IPS DF 19.7 (cell line): ENCODE results near the gene SH3BP2.

Experiments used
- DNase-seq: peaks from one replicate; pipeline ENCODE4 v3.0.0-alpha.2; 2013; ENCODE audit warnings: low read depth, low spot score

SH3BP2 gene

DNA sequence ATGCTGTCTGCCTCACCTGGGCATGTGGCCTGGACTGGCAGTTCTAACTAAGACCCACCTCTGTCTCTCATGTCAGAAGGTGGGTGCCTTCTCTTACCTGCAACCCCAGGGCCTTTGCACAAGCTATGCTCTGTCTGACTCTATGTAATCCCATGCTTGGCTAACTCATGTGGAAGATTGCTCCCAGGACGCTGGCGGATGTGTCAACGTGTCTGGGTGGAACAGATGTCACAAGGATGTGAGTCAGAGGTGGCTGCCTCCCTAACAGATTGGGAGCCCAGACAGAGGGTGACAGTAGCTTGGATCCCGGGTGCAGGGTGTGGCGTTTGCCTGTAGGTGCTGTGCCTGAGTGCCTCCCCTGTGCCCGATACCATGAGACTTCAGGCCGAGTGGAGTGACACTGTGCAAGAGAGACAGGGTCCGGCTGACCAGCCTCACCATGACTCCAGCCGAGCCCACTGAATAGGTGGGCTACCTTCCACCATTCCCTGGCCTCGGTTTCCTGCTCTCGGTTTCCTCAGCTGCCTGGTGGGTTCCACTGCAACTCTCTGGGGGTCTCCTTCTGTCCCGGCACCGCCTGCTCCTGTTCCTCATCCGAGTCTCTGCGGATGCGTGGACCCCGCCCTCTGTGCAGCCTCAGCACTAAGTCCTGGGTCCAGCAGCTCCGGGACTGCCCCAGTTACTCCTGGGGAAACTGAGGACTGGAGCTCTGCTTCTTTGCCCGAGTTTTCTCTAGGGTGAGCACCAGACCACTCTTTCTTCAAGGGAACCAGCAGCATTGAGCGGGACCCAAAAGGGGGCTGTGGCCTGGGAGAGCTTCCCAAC is 11.0 kb downstream of the SH3BP2 start:
- DNase-seq: no peak

DNA sequence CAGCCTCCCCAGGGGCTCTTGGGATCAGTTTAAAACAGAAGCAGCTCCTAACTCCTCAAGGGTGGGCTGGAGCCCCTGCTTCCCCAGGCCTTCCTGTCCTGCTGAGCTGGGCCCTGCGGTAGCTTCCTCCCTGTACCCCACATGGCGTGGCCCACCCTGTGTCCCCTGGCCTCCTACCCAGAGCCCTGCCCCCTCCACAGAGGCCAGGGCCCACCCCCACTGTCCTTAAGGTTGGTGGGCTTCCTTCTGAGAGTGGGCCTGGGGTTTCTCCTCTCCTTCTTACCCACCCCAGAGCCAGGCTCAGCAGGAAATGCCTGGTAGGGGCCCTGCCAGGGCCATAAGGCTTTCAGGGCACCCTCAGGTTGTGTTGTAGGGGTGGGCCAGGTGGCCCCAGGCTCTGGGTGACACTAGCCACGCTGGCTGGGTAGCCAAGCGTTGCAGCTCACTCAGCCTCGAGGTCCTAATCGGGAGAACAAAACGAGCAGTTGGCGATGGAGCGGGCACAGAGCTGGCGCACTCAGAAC is 11.6 kb downstream of the SH3BP2 start:
- DNase-seq: no peak

DNA sequence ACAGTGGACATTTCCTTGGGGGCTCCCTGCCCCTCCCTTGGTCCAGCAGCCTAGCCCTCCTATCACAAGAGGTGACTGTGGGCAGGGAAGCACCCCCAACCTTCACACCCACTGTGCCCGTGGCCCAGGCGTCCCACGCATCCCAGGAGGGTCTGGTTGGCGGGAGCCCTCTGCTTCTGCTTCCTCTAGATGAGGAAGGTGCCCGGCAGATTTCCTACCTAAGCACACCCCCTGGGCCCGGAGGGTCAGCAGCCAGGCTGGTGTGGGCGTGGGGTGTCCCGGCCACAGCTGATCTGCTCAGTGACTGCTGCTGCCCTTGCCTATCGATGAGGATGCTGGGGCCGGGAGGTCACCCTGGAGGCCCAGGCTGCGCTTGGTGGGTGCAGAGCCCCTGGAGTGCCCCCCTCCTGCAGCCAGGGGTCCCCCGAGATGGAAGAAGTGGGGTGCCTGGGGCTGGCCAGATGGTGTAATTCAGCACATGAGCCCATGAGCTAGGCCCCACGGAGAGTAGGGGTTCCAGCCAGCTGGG is 12.2 kb downstream of the SH3BP2 start:
- no peak for DNase-seq

DNA sequence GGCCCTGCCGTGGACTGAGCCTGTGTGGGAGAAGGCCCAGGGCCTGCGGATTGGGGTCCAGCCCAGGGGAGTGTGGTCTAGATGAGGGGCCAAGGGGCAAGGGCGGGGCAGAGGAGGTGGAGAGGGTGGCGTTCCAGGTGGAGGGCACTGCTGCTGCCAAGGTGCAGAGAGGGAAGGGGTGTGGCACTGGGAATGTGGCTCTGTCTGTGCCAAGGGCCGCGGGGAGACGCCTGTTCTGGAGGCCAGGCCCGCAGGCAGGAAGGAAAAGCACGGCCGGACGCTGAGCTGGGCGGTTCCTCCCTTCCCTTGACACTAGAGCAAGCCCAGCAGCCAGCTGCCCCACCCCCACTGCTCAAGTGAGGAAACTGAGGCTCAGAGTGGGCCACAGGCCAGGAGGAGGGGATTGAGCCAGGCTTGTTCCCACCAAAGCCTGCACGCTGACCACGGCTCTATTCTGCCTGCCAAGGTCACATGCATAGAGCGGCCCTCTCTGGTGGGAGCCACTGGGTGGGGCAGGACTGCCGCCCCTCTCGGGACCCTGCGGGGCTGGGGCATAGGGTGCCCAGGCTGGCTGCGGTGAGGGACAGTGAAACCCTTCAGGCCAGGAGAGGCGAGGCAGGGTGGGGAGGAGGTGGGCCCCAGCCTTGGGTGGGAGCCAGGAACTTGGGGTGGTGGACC is 13.0 kb downstream of the SH3BP2 start:
- no peak for DNase-seq

DNA sequence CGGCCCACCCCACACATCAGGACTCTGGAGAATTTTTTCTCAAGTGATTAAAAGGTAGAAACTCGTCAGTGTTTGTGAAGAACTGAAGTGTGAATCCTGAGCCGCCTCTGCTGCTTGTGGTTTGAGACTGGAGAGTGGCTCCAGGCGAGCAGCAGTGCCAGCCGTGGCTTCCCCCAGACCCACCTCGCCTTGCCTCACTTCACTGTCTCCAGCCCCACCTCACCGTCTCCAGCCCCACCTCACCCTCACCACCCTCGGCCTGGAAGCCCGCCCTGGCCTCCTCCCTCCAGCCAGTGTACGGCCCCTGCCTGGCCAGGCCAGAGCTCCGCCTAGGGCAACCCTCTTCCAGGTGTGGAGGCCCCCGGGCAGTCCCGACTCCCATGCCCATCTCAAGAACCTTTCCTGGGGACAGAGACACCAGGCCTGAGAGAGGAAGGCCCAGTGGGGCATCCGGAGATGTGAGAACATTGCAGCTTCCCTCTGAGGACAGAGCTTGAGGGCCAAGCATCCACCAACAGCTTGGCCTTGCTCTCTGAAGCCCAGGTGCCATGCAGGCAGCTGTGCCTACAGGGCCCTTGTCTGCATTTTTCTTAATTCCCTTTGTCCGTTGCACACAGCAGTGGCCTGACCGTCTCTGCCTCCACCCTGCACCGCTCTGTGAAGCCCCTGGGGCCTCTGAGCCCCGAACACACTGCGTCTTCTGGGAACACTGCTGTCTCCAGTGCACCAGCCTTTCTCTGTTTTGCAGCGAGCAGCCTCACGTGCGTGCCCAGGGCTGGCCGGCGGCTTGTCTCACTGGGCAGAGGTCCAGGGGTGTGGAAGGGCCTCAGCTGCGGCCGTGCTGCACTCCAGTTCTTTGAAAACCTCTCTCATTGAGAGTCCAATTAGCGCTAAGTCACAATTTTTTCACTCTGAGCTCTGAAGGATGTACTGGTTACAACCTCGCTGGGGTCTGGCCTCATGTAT is 13.8 kb downstream of the SH3BP2 start:
- no peak for DNase-seq

DNA sequence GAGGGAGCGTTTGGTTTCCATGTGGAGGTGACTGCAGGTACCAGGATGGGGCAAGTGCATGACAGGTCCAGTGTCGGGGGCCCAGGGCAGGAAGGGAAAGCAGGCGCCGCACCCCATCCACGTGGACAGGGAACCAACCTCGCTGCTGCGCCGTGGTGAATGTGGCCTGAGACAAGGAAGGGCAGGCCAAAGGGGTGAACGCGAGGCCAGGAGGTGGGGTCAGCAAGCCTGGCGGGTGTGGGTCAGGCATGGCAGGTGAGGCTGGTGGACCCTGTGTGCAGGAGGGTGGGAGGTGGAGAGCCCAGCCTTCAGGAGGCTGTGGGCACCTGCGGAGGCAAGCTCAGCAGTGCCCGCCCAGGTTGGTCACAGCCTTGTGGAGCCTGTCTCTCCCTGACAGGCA is 14.7 kb downstream of the SH3BP2 start:
- DNase-seq: no peak

DNA sequence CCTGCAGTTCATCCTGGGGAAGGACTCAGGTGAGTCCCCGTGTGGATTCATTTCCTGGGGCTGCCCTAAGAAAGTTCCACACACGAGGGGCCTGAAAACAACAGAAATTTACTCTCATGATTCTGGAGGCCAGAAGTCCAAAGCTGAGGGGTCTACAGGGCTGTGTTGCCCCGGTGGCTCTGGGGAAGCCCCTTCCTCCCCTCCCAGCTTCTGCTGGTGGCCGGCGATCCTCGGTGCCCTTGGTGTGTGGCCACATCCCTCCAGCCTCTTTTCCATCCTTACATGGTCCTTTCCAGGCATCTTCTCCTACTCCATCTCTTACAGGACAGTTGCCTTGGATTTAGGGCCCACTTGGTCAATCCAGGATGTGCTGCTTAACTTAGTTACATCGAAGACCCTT is 15.1 kb downstream of the SH3BP2 start:
- DNase-seq: no peak

DNA sequence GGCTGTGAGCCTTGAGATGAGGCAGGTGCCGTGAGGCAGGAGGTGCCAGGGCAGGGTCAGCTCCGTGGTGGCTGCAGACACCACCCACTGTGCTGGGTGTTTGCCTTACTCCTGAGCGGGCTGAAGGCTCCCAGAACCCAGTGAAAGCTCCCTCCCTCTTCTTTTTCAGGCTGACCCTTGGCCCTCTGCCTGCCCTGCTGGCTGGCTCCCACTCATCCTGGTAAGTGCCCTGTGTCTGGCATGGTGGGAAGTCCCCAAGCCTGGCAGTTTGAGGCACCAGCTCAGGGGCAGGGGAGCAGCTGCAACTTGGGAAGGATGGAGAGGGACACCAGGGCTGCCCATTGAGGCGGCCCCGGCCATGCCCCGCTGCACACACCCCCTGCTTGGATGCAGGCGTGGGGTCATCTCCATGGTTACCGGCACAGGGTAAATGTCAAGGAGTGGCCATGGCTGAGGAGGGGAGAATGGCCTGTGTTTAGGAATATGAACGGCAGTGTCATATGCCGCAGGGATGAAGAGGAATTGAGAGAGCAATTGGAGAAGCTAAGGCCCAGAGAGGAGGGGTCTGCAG is 16.8 kb downstream of the SH3BP2 start:
- DNase-seq: no peak

DNA sequence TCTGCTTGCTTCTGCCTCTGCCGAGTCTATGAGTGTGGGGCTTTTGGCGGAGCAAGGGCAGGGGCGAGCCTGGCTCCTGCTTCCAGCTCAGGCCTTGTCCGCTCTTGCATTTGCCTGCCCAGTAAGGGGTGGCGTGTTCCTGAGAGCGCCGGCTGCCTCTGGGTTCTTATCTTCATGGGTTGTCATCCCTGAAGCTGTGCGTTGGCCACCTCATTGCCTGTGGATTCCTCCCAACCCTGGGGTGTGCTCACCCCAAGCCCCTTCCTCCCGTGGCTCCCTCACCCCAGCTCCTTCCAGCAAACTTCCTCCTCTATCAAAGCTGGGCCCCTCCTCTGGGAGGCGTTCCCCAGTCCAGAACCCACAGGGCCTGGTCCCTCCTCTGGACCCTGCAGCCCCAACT is 17.5 kb downstream of the SH3BP2 start:
- no peak for DNase-seq

DNA sequence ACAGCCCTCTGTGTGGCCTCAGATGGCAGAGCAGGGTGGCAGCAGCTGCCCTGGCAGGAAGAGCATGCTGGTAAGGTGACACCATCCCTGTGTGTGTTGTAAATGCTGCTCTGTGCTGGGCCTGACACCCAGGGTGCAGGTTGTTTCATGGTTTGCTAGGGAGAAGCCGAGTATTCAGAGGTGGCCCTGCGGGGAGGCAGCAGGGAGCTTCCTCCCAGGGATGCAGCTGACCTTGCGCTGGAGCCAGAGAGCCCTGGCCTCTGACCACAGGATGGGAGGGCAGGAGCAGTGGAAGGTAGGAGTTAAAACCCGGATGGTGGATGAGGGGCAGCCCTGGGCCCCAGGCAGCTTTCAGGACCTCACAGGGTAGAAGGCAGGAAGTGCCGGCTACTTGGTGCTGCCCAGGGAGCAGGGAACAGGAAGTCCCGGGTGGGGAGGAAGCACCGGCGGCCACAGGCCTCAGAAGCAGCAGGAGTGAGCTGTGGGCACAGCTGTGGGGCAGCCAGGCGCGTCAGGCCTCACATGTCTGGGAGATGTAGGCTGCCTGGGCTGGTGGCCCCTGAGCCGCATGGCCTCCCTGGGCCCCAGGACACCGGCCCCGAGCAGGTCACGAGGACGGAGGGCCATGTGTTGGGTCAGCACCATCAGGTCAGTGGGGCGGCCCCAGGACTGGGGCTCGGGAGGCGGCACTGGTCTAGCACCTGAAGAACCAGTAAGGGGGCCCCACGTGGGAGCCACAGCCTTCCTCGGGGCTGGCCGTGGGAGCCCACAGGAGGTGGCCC is 19.1 kb downstream of the SH3BP2 start:
- no peak for DNase-seq

DNA sequence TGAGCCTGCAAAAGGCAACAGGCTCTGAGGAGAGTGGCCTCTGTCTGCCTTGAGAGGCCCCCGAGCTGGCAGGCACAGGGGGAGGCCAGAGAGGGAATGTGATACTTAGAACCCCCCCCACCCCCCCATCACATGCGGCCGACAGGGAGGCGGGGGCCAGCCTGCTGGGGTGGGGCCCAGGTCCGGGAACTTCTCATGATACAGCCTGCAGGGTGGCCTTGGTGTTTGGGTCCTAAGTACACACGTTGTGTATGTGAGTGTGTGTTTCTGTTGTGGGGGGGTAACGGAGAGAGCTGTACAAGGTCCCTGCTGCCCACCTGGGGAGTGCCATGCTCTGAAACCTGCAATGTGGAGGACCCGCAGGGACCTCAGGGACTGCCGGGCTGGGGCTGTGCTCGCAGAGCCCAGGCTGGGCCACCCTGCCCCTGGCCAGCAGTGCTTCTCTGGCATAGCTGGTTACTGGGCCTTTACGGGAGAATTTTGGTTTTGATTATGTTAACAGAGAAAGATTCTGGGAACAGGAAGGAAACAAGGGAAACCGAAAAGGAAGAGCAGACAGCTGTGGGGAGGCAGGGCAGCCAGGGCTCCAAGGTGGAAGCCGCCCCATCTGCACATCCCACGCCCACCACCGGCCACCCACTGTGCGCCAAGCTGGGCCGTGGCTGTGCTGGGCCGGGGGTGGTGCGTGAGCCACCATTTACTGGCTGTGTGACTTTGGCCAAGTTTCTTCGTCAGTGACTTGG is 19.9 kb downstream of the SH3BP2 start:
- no peak for DNase-seq

DNA sequence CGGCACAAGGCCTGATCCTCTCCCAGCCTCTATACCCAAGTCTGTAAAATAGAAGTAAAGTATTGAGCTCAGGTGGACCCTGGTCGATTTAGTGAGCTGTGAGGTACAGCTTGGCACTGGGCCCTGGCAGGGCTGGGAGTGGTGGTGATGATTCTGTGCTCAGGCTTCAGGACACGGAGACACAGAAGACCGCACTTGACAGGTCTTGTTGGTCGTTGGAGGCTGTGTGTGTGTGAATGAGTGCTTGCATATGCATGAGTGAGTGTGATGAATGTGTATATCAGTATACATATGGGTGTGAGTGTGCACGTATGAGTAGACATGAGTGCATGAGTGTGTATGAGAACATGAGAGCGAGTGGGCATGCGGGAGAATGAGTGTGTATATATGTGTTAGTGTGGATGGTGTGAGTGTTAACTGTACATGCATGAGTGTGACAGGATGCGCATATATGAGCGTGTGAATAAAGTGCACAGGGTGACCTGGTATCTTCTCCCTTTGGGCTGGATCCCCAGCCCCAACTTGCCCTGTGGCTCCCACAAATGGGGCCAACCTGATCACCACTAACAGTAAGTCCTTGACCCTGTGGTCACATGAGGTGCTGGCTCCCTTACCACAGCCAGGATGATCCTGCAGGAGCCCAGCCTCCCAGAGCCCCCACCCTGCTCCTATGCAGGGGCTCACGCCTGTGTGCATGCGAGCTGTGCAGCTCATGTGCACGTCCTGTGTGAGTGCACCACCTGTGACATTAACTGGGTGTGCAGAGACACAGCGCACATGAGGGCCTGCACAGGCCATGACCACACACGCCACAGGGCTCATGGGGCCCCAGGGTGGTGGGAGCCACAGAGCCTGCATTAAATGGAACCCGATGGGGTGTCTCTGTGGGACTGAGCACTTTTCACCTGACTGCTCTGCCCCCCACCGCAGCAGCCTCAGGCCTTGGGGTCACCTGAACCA is 20.8 kb downstream of the SH3BP2 start:
- no peak for DNase-seq

DNA sequence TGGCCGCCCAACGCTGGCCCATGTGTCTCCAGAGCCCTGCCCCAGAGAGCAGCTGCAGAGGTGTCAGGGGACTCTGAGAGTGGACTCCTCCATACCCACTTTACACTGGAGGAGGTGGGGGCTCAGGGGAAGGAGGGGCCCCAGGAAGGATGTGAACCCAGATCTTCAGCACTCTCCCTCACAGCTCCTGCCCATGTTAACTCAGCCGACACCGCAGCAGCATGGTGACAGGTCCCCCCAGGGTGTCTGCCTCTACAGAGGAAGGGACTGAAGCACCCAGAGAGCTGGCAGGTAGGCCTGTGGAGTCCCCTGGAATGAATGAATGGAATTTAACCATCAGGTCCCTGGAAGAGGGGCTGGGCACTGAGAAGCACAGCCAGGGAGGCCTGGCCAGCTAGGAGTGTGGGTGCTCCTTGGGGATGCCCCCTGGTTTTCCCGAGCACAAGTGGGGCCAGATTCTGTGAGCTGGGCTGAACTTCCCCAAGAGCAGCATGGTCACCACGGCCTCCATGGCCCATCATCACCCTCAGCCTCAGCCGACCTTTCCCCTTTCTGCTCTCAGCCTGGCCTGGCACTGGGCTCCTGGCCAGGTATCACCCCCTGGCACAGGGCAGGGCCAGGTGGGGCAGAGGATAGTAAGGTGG is 21.9 kb downstream of the SH3BP2 start:
- DNase-seq: no peak

DNA sequence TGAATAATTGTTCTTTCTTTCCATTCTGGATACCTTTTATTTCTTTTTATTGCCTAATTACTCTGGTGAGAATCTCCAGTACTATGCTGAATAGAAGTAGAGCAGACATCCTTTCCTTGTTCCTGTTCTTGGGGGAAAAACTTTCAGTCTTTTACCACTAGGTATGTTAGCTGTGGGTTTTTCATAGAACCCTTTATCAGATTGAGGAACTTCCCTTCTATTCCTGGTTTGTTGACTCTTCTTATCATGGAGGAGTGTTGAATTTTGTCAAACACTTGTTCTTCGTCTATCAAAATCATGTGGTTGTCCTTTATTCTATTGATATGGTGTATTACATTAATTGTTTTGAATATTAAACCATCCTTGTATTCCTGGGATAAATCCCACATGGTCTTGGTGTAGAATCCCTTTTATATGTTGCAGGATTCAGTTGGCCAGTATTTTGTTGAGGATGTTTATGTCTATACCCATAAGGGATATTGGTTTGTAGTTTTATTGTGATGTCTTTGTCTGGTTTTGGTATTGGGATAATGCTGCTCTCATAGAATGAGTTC is 23.6 kb downstream of the SH3BP2 start:
- DNase-seq: no peak

DNA sequence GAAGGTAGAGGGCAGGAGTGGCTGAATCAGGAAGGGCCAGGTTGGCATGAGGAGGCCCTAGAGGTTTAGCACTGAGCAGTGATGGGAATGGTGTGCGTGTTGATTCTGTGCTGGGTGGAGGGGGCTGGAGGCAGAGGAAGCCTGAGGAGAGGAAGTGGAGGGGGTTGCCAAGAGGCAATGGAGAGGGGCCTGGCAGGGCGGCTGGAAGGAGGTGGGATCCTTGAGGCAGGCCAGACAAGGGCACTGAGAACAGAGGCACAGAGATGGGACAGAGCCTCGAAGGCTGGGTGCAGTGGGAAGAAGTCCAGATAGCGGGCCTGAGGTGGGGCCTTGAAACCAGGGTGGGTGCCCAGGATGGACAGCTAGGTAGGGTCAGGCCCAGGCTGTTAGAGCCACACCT is 24.3 kb downstream of the SH3BP2 start:
- DNase-seq: no peak

DNA sequence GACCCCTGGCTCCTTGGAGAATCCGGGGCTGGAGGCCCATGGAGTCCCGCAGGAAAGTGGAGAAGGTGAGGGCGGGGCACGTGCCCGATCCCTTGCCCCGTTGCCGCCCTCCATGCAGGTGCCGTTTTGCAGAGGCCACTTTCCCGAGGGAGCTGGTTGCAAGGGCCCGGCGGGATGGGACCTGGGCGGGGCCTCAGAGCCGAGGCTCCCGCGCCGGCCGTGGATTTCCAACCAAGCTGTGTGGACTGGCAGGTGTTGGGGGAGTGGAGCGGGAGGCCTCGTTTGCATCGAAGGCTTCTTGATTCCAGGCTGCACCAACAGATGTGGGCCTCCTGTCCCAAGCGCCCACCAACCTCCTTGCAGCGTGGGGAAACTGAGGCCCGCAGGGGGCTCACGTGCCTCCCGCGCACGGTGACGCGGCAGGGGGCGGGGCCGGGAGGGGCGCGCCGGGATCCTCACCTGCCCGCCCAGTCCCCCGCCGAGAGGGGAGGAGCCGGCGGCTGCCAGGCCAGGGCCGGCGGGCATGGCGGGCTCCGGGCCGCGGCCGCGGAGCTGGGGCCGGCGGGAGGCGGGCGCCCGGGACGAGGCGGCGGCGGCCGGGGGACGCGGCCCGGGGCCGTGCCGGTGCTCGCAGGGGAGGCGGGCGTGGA is 24.9 kb downstream of the SH3BP2 start:
- no peak for DNase-seq

DNA sequence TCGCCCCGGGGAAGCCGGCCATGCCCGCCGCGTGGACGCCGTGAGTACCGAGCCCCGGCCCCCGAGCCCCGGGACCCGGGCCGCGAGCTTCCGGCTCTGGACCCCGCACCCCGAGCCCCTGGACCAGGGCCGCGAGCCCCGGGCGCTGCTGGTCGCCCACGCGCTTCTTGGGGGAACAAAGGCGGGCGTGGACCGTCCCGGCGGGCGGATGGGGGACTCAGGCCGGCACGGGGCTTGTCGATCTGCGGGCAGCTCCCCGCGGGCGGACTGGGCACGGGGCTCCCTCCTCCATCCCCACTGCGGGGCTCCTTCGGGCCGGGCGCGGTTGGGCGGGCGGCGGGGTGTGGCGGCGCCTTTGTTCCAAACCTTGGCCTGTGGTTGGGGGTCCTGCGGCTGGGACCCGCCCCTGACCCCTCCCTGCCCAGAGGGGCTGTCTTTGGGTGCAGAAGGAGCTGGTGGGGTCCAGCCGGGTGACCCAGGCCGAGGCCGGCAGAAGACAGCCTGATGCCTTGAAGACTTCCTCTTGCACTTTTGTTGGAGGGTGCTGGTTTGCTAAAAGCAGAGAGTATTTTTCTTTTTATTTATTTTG is 25.6 kb downstream of the SH3BP2 start:
- no peak for DNase-seq
